Activated T-helper 1 cell treated with anti-CD3 and anti-CD28 coated beads, Interleukin-12 subunit alpha, Interleukin-12 subunit beta, Interleukin-2, Interleukin-4 antibody, amounts not matched to agents 30 ng/mL and 10 ng/mL and 1 ng/mL, durations not matched to agents 14 hours and 24 hours and 36 hours (primary cell): ENCODE data around the gene HAGH. TPM values are rescaled to one million over a fixed set of nuclear protein-coding genes. Genes with fewer than 3 reads are reported as not detected.

Experiments used
- DNase-seq: peaks from one replicate; pipeline ENCODE4 v3.0.0; 2021; ENCODE audit warnings: low spot score
- H3K27ac Mint-ChIP-seq: one replicate; pipeline ENCODE4 v1.8.0; 2021; ENCODE audit warnings: mild to moderate bottlenecking, mixed read lengths
- H3K27me3 Mint-ChIP-seq: one replicate; pipeline ENCODE4 v1.8.0; 2022; ENCODE audit warnings: mild to moderate bottlenecking, moderate library complexity, mixed read lengths; ENCODE audit not compliant: insufficient read depth
- H3K36me3 Mint-ChIP-seq: one replicate; pipeline ENCODE4 v1.8.0; 2021; ENCODE audit warnings: low read depth, mixed read lengths
- H3K4me1 Mint-ChIP-seq: one replicate; pipeline ENCODE4 v1.8.0; 2021; ENCODE audit warnings: low read depth, mixed read lengths
- H3K4me3 Mint-ChIP-seq: one replicate; pipeline ENCODE4 v1.8.0; 2021; ENCODE audit warnings: mild to moderate bottlenecking, moderate library complexity, mixed read lengths
- H3K9me3 Mint-ChIP-seq: one replicate; pipeline ENCODE4 v1.8.0; 2021; ENCODE audit warnings: mixed read lengths
- intact Hi-C: fragments of 100-400 bp; cut with micrococcal nuclease; formaldehyde crosslinking; loops from one replicate; pipeline ENCODE4 v1.15.1; 2024
- total RNA-seq: library from RNA; stranded (reverse); gene quantifications from 2 replicates; pipeline ENCODE4 v1.2.3, GENCODE V29; 2022

Gene HAGH
- total RNA-seq, 1 donor from 2014 or later: 58.7 TPM

GRCh38 chr16:1762879-1763520, 63.6 kb downstream of the HAGH start:
- no peak overlapping the region for H3K27ac Mint-ChIP-seq
- DNase-seq: no peak
- no peaks in the 10 kb centered on the region for H3K27me3 Mint-ChIP-seq

GRCh38 chr16:1762196-1762878, 64.3 kb downstream of the HAGH start:
- no peaks in the 10 kb centered on the region for H3K9me3 Mint-ChIP-seq
- H3K4me1 Mint-ChIP-seq: peaks cover 3% of the 10 kb centered on the region
- no peak for DNase-seq
- no peak overlapping the region for H3K4me3 Mint-ChIP-seq
- peaks cover 4% of the 10 kb centered on the region for H3K36me3 Mint-ChIP-seq
- H3K27me3 Mint-ChIP-seq: no peaks in the 10 kb centered on the region
- intact Hi-C loops: no loop called here
- no peak overlapping the region for H3K27ac Mint-ChIP-seq

More at GRCh38 chr16:1762879-1763520, 63.6 kb downstream of the HAGH start:
- H3K36me3 Mint-ChIP-seq: peaks cover 6% of the 10 kb centered on the region
- no peaks in the 10 kb centered on the region for H3K9me3 Mint-ChIP-seq
- no peak overlapping the region for H3K4me3 Mint-ChIP-seq
- no peaks in the 10 kb centered on the region for H3K4me1 Mint-ChIP-seq
- intact Hi-C loops: no loop called here

GRCh38 chr16:1761751-1762150, 64.9 kb downstream of the HAGH start:
- DNase-seq: no peak
- no peak overlapping the region for H3K27ac Mint-ChIP-seq
- intact Hi-C loops: no loop called here
- H3K27me3 Mint-ChIP-seq: no peaks in the 10 kb centered on the region
- H3K9me3 Mint-ChIP-seq: no peaks in the 10 kb centered on the region
- peaks cover 9% of the 10 kb centered on the region for H3K4me1 Mint-ChIP-seq
- H3K36me3 Mint-ChIP-seq: peaks cover 1% of the 10 kb centered on the region
- no peak overlapping the region for H3K4me3 Mint-ChIP-seq

GRCh38 chr16:1760911-1761310, 65.7 kb downstream of the HAGH start:
- intact Hi-C loops: no loop called here
- H3K27ac Mint-ChIP-seq: no peak overlapping the region

GRCh38 chr16:1759511-1759910, 67.1 kb downstream of the HAGH start:
- intact Hi-C loops: no loop called here
- H3K4me1 Mint-ChIP-seq: peaks cover 12% of the 10 kb centered on the region
- H3K4me3 Mint-ChIP-seq: no peak overlapping the region
- no peaks in the 10 kb centered on the region for H3K27me3 Mint-ChIP-seq
- H3K9me3 Mint-ChIP-seq: no peaks in the 10 kb centered on the region
- no peak overlapping the region for H3K27ac Mint-ChIP-seq
- peaks cover 4% of the 10 kb centered on the region for H3K36me3 Mint-ChIP-seq
- no peak for DNase-seq

More at GRCh38 chr16:1760911-1761310, 65.7 kb downstream of the HAGH start:
- Mint-ChIP-seq H3K36me3 (peaks cover 1% of the 10 kb centered on the region), H3K4me1 (peaks cover 12% of the 10 kb centered on the region), H3K4me3 (no peak overlapping the region), H3K9me3 (no peaks in the 10 kb centered on the region), H3K27me3 (no peaks in the 10 kb centered on the region)
- no peak for DNase-seq

GRCh38 chr16:1758923-1759322, 67.7 kb downstream of the HAGH start:
- Mint-ChIP-seq H3K27me3 (no peaks in the 10 kb centered on the region), H3K9me3 (no peaks in the 10 kb centered on the region), H3K4me1 (peaks cover 12% of the 10 kb centered on the region), H3K27ac (no peak overlapping the region), H3K4me3 (no peak overlapping the region), H3K36me3 (peaks cover 6% of the 10 kb centered on the region)
- DNase-seq: no peak
- intact Hi-C loops: no loop called here

- Mint-ChIP-seq H3K36me3 (peaks cover 6% of the 10 kb centered on the region), H3K27ac (peak overlapping the region; percentile 12), H3K27me3 (no peaks in the 10 kb centered on the region), H3K4me1 (peaks cover 12% of the 10 kb centered on the region), H3K9me3 (no peaks in the 10 kb centered on the region), H3K4me3 (no peak overlapping the region)
- intact Hi-C loops: no loop called here
- no peak for DNase-seq
Measured at GRCh38 chr16:1757714-1758461, 68.7 kb downstream of the HAGH start.

Other genes with a start within 250 kb of the HAGH start
- 8.8 and 9.5 TPM in 2 replicates for gene IFT140, start 214.8 kb downstream of the HAGH start, total RNA-seq
- 38.6 and 38.7 TPM in 2 replicates for gene CRAMP1, start 214.5 kb downstream of the HAGH start, total RNA-seq
- gene JPT2, start 148.5 kb downstream of the HAGH start, total RNA-seq: 106 and 119 TPM in 2 replicates
- gene MAPK8IP3, start 120.6 kb downstream of the HAGH start, total RNA-seq: 84.4 and 84.6 TPM in 2 replicates
- 49.5 and 49.9 TPM in 2 replicates for gene NME3, start 55.3 kb downstream of the HAGH start, total RNA-seq
- gene EME2, start 54.0 kb downstream of the HAGH start, total RNA-seq: 31.0 and 32.7 TPM in 2 replicates
- gene MRPS34, start 53.7 kb downstream of the HAGH start, total RNA-seq: 209 and 215 TPM in 2 replicates
- gene SPSB3, start 44.3 kb downstream of the HAGH start, total RNA-seq: 30.3 and 30.8 TPM in 2 replicates
- gene NUBP2, start 43.9 kb downstream of the HAGH start, total RNA-seq: 81.6 and 82.8 TPM in 2 replicates
- gene IGFALS, start 33.1 kb downstream of the HAGH start, total RNA-seq: not detected in 2 replicates
- 19.4 and 20.2 TPM in 2 replicates for gene FAHD1, start 381 bp upstream of the HAGH start, total RNA-seq
- gene MEIOB, start 45.3 kb upstream of the HAGH start, total RNA-seq: not detected in 2 replicates
- gene HS3ST6, start 91.6 kb upstream of the HAGH start, total RNA-seq: not detected in 2 replicates
- gene MSRB1, start 116.4 kb upstream of the HAGH start, total RNA-seq: 22.1 and 26.1 TPM in 2 replicates
- gene RPL3L, start 127.9 kb upstream of the HAGH start, total RNA-seq: 1.1 and 1.9 TPM in 2 replicates
- 134 and 138 TPM in 2 replicates for gene NDUFB10, start 132.7 kb upstream of the HAGH start, total RNA-seq
- gene RPS2, start 138.0 kb upstream of the HAGH start, total RNA-seq: 3,144 and 3,145 TPM in 2 replicates
- gene RNF151, start 140.0 kb upstream of the HAGH start, total RNA-seq: 0.70 and 0.93 TPM in 2 replicates
- gene TBL3, start 145.2 kb upstream of the HAGH start, total RNA-seq: 84.9 and 87.3 TPM in 2 replicates
- gene NOXO1, start 154.6 kb upstream of the HAGH start, total RNA-seq: 0.24 TPM in 1 of 2 replicates, not detected in the other
- gene GFER, start 157.4 kb upstream of the HAGH start, total RNA-seq: 46.2 and 54.0 TPM in 2 replicates
- 21.2 and 26.3 TPM in 2 replicates for gene SYNGR3, start 163.1 kb upstream of the HAGH start, total RNA-seq
- gene ZNF598, start 183.0 kb upstream of the HAGH start, total RNA-seq: 100 and 105 TPM in 2 replicates
- 3.6 and 3.9 TPM in 2 replicates for gene NPW, start 193.0 kb upstream of the HAGH start, total RNA-seq
- gene NHERF2, start 200.1 kb upstream of the HAGH start, total RNA-seq: 2.2 and 2.5 TPM in 2 replicates
- 50.0 and 52.7 TPM in 2 replicates for gene NTHL1, start 221.0 kb upstream of the HAGH start, total RNA-seq
- gene TSC2, start 221.2 kb upstream of the HAGH start, total RNA-seq: 96.4 and 111 TPM in 2 replicates